HepG2 (cell line): ENCODE data around the gene SPDYE16. TPM values are rescaled to one million over a fixed set of nuclear protein-coding genes. Genes with fewer than 3 reads are reported as not detected.

Experiments used
- CBX5 ChIP-seq: sonication (generic); formaldehyde crosslinking; IDR thresholded peaks from 2 replicates; pipeline ENCODE4 v1.4.0; 2020; ENCODE audit warnings: missing genetic modification reagents, borderline replicate concordance
- HDAC6 ChIP-seq: fragments of 200-600 bp; sonication (generic); IDR thresholded peaks from 2 replicates; pipeline ENCODE4 v1.7.0; 2017; ENCODE audit warnings: mild to moderate bottlenecking, antibody characterized with exemption, low read length, low read depth
- IKZF5 ChIP-seq: IDR thresholded peaks from 2 replicates; pipeline ENCODE4 v1.6.1; 2018; ENCODE audit warnings: missing genetic modification reagents, mild to moderate bottlenecking, missing compliant biosample characterization
- KDM3A ChIP-seq: IDR thresholded peaks from 2 replicates; pipeline ENCODE4 v1.6.1; 2018; ENCODE audit warnings: low read depth, missing compliant biosample characterization
- NCOA1 ChIP-seq: sonication (generic); formaldehyde crosslinking; IDR thresholded peaks from 2 replicates; pipeline ENCODE4 v1.9.0; 2021; ENCODE audit warnings: missing genetic modification reagents
- NCOR1 ChIP-seq: fragments of 200-600 bp; sonication (generic); IDR thresholded peaks from 2 replicates; pipeline ENCODE4 v1.7.0; 2017; ENCODE audit warnings: antibody characterized with exemption, low read length, borderline replicate concordance
- REL ChIP-seq: sonication (generic); formaldehyde crosslinking; conservative IDR thresholded peaks from 2 replicates; pipeline ENCODE4 v1.8.0; 2022; ENCODE audit warnings: mild to moderate bottlenecking, missing genetic modification reagents, moderate library complexity
- STAG1 ChIP-seq: sonication (generic); formaldehyde crosslinking; IDR thresholded peaks from 2 replicates; pipeline ENCODE4 v1.4.0; 2020; ENCODE audit warnings: missing genetic modification reagents
- TGIF2 ChIP-seq: IDR thresholded peaks from 2 replicates; pipeline ENCODE4 v1.6.1; 2016; ENCODE audit warnings: control low read depth, missing compliant biosample characterization
- ZNF256 ChIP-seq: sonication (generic); formaldehyde crosslinking; conservative IDR thresholded peaks from 2 replicates; pipeline ENCODE4 v1.4.0; 2020; ENCODE audit warnings: missing genetic modification reagents
- ZNF3 ChIP-seq: IDR thresholded peaks from 2 replicates; pipeline ENCODE4 v1.7.0; 2017; ENCODE audit warnings: inconsistent platforms
- ZNF331 ChIP-seq: sonication (generic); formaldehyde crosslinking; IDR thresholded peaks from 2 replicates; pipeline ENCODE4 v1.4.0; 2020; ENCODE audit warnings: missing genetic modification reagents
- ZNF780A ChIP-seq: sonication (generic); formaldehyde crosslinking; IDR thresholded peaks from 2 replicates; pipeline ENCODE4 v1.8.0; 2022; ENCODE audit warnings: mild to moderate bottlenecking, missing genetic modification reagents, moderate library complexity
- ZNF792 ChIP-seq: IDR thresholded peaks from 2 replicates; pipeline ENCODE4 v1.6.1; 2016
- polyA plus RNA-seq, 8 experiments: library from polyadenylated mRNA; depleted of rRNA in 3 of 8; stranded (reverse) in 7 of 8; unstranded in 1 of 8; fragments of >200 nt; fragmentation: Illumina TruSeq in 4 of 8; extraction: Trizol in 4 of 8; gene quantifications; 2 replicates each; pipeline versions ENCODE4 v1.2.1 to v1.2.3, GENCODE V29; 2011 to 2016; ENCODE audit warnings: low read depth in 4 of 8, missing spikeins in 1 of 8, mixed read lengths in 1 of 8; ENCODE audit not compliant: insufficient read depth in 1 of 8
- total RNA-seq, 5 experiments: library from RNA; depleted of rRNA; stranded (reverse); fragments of >200 nt; fragmentation: Illumina TruSeq; extraction: Trizol; gene quantifications; 2 replicates each; pipeline ENCODE4 v1.2.3, GENCODE V29; 2016; ENCODE audit warnings: low read depth in 1 of 5
- TF ChIP-seq, protein P1 (sequence below): IDR thresholded peaks from 2 replicates; pipeline ENCODE4 v1.6.1; 2016; ENCODE audit warnings: missing biosample characterization, missing genetic modification reagents, low read depth
- TF ChIP-seq, protein P2 (sequence below): IDR thresholded peaks from 2 replicates; pipeline ENCODE4 v1.6.1; 2016; ENCODE audit warnings: mild to moderate bottlenecking, missing biosample characterization, missing genetic modification reagents
- TF ChIP-seq, protein P3 (sequence below): sonication (generic); formaldehyde crosslinking; IDR thresholded peaks from 2 replicates; pipeline ENCODE4 v1.4.0; 2020; ENCODE audit warnings: missing genetic modification reagents, low read depth, mild to moderate bottlenecking, borderline replicate concordance
- TF ChIP-seq, protein P4 (sequence below): sonication (generic); formaldehyde crosslinking; IDR thresholded peaks from 2 replicates; pipeline ENCODE4 v1.5.0; 2020; ENCODE audit warnings: mild to moderate bottlenecking, missing genetic modification reagents
- TF ChIP-seq, protein P5 (sequence below): sonication (generic); formaldehyde crosslinking; IDR thresholded peaks from 2 replicates; pipeline ENCODE4 v1.4.0; 2020; ENCODE audit warnings: missing genetic modification reagents, borderline replicate concordance
- TF ChIP-seq, protein P6 (sequence below): sonication (generic); formaldehyde crosslinking; IDR thresholded peaks from 2 replicates; pipeline ENCODE4 v1.4.0; 2020; ENCODE audit warnings: mild to moderate bottlenecking, missing genetic modification reagents
- TF ChIP-seq, protein P7 (sequence below): sonication (generic); formaldehyde crosslinking; IDR thresholded peaks from 2 replicates; pipeline ENCODE4 v1.8.1; 2023; ENCODE audit warnings: mild to moderate bottlenecking, inconsistent platforms, moderate library complexity, missing genetic modification reagents, borderline replicate concordance

The SPDYE16 gene
- total and polyA plus RNA-seq, 2 of the 13 experiments (the other 11 are each of a cell fraction or from before 2014, with no cell fraction given) = 0.11 TPM; not detected in 1

DNA sequence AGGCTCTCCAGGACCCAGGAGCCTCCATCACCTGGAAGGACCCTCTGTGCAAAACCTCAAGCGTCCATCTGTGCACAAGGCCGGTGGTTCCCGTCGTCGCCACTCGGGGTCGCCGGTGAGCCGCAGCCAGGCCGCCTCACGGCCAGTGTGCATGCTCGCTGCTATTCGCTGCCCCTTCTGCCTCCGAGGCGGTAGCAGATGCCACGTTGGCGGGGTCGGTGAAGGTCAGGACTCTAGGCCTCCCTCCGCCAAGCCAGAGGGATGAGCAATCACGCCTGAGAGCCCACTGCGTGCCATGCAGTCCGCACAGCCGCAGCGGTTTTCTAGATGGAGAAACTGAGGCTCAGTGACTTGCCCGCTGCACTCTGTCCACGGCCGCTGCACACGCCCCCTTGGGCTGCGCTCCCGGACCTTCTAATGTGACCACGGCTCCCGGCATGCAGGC lies 27.1 kb downstream of the SPDYE16 start (continued):
- TF ChIP-seq ZNF792 (CRISPR knock-in tag) = peak; percentile 58; the same call in 1 of the 2 replicates
- TF ChIP-seq, protein P1, sequence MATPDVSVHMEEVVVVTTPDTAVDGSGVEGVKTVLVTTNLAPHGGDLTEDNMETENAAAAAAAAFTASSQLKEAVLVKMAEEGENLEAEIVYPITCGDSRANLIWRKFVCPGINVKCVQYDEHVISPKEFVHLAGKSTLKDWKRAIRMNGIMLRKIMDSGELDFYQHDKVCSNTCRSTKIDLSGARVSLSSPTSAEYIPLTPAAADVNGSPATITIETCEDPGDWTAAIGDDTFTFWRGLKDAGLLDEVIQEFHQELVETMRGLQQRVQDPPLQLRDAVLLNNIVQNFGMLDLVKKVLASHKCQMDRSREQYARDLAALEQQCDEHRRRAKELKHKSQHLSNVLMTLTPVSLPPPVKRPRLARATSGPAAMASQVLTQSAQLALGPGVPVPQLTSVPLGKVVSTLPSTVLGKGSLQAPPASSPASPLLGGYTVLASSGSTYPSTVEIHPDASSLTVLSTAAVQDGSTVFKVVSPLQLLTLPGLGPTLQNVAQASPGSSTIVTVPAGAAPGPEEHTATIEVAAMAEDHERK (CRISPR knock-in tag) = no peak; the same call in 1 of the 2 replicates
- TF ChIP-seq CBX5 (CRISPR knock-in tag) = peak; percentile 49; the same call in 1 of the 2 replicates
- peak; percentile 61; the same call in 1 of the 2 replicates for TF ChIP-seq IKZF5
- TF ChIP-seq STAG1 (CRISPR knock-in tag) = peak; percentile 95
- TF ChIP-seq, protein P2, sequence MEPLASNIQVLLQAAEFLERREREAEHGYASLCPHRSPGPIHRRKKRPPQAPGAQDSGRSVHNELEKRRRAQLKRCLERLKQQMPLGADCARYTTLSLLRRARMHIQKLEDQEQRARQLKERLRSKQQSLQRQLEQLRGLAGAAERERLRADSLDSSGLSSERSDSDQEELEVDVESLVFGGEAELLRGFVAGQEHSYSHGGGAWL (CRISPR knock-in tag) = no peak
- TF ChIP-seq, protein P3, sequence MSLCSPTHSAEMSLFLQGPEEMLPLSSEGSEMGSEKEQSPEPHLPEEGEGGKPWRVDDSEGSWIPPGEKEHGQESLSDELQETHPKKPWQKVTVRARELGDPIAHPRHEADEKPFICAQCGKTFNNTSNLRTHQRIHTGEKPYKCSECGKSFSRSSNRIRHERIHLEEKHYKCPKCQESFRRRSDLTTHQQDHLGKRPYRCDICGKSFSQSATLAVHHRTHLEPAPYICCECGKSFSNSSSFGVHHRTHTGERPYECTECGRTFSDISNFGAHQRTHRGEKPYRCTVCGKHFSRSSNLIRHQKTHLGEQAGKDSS (CRISPR knock-in tag) = peak; percentile 20; the same call in 1 of the 2 replicates
- no peak for TF ChIP-seq REL (CRISPR knock-in tag)
- TF ChIP-seq ZNF331 (CRISPR knock-in tag) = peak; percentile 55; the same call in 1 of the 2 replicates
- TF ChIP-seq, protein P4, sequence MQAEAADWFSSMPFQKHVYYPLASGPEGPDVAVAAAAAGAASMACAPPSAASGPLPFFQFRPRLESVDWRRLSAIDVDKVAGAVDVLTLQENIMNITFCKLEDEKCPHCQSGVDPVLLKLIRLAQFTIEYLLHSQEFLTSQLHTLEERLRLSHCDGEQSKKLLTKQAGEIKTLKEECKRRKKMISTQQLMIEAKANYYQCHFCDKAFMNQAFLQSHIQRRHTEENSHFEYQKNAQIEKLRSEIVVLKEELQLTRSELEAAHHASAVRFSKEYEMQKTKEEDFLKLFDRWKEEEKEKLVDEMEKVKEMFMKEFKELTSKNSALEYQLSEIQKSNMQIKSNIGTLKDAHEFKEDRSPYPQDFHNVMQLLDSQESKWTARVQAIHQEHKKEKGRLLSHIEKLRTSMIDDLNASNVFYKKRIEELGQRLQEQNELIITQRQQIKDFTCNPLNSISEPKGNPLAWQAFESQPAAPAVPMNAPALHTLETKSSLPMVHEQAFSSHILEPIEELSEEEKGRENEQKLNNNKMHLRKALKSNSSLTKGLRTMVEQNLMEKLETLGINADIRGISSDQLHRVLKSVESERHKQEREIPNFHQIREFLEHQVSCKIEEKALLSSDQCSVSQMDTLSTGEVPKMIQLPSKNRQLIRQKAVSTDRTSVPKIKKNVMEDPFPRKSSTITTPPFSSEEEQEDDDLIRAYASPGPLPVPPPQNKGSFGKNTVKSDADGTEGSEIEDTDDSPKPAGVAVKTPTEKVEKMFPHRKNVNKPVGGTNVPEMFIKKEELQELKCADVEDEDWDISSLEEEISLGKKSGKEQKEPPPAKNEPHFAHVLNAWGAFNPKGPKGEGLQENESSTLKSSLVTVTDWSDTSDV (CRISPR knock-in tag) = peak; percentile 94
- TF ChIP-seq, protein P5, sequence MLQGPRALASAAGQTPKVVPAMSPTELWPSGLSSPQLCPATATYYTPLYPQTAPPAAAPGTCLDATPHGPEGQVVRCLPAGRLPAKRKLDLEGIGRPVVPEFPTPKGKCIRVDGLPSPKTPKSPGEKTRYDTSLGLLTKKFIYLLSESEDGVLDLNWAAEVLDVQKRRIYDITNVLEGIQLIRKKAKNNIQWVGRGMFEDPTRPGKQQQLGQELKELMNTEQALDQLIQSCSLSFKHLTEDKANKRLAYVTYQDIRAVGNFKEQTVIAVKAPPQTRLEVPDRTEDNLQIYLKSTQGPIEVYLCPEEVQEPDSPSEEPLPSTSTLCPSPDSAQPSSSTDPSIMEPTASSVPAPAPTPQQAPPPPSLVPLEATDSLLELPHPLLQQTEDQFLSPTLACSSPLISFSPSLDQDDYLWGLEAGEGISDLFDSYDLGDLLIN = no peak
- TF ChIP-seq NCOR1 = no peak
- peak; percentile 27; the same call in 1 of the 2 replicates for TF ChIP-seq TGIF2
- no peak for TF ChIP-seq ZNF780A (CRISPR knock-in tag)
- TF ChIP-seq, protein P6, sequence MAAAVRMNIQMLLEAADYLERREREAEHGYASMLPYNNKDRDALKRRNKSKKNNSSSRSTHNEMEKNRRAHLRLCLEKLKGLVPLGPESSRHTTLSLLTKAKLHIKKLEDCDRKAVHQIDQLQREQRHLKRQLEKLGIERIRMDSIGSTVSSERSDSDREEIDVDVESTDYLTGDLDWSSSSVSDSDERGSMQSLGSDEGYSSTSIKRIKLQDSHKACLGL (CRISPR knock-in tag) = peak; percentile 72
- no peak for TF ChIP-seq NCOA1 (CRISPR knock-in tag)
- TF ChIP-seq, protein P7, sequence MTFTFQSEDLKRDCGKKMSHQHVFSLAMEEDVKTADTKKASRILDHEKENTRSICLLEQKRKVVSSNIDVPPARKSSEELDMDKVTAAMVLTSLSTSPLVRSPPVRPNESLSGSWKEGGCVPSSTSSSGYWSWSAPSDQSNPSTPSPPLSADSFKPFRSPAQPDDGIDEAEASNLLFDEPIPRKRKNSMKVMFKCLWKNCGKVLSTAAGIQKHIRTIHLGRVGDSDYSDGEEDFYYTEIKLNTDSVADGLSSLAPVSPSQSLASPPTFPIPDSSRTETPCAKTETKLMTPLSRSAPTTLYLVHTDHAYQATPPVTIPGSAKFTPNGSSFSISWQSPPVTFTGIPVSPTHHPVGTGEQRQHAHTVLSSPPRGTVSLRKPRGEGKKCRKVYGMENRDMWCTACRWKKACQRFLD (CRISPR knock-in tag) = no peak
- no peak for TF ChIP-seq ZNF3 (CRISPR knock-in tag)
- no peak for TF ChIP-seq ZNF256 (CRISPR knock-in tag)
- TF ChIP-seq HDAC6 = no peak
- peak; percentile 75 for TF ChIP-seq KDM3A (CRISPR knock-in tag)
